BLaER1 treated with 17β-estradiol and CSF1 and Interleukin-3, amounts not matched to agents 10 nM and 100 nM (cell line): ENCODE results near the gene FOXP2.

ENCODE experiments used
- H3K27ac ChIP-seq, 11 experiments: shearing (Covaris generic); formaldehyde crosslinking; 2 replicates each; pipeline ENCODE4 v1.8.1; 2022
- H3K27me3 ChIP-seq, 11 experiments: shearing (Covaris generic); formaldehyde crosslinking; 2 replicates each; pipeline ENCODE4 v1.8.1; 2022
- H3K36me3 ChIP-seq, 11 experiments: shearing (Covaris generic); formaldehyde crosslinking; 2 replicates each; pipeline ENCODE4 v1.8.1; 2022
- H3K4me1 ChIP-seq, 10 experiments: shearing (Covaris generic); formaldehyde crosslinking; 2 replicates each; pipeline ENCODE4 v1.8.1; 2022
- H3K4me2 ChIP-seq, 11 experiments: shearing (Covaris generic); formaldehyde crosslinking; 2 replicates each; pipeline ENCODE4 v1.8.1; 2022
- H3K4me3 ChIP-seq, 10 experiments: shearing (Covaris generic); formaldehyde crosslinking; 2 replicates each; pipeline ENCODE4 v1.8.1; 2022
- H3K9ac ChIP-seq, 11 experiments: shearing (Covaris generic); formaldehyde crosslinking; 2 replicates each; pipeline ENCODE4 v1.8.1; 2022
- H3K9me3 ChIP-seq, 11 experiments: shearing (Covaris generic); formaldehyde crosslinking; replicated peaks in 1 of 11; 2 replicates each; pipeline ENCODE4 v1.8.1; 2022
- H4K20me1 ChIP-seq, 11 experiments: shearing (Covaris generic); formaldehyde crosslinking; 2 replicates each; pipeline ENCODE4 v1.8.1; 2022
- Cebpa-rat ChIP-seq, 11 experiments: shearing (Covaris generic); IDR thresholded peaks; 2 replicates each; pipeline ENCODE4 v1.8.1; 2022

FOXP2 gene

DNA sequence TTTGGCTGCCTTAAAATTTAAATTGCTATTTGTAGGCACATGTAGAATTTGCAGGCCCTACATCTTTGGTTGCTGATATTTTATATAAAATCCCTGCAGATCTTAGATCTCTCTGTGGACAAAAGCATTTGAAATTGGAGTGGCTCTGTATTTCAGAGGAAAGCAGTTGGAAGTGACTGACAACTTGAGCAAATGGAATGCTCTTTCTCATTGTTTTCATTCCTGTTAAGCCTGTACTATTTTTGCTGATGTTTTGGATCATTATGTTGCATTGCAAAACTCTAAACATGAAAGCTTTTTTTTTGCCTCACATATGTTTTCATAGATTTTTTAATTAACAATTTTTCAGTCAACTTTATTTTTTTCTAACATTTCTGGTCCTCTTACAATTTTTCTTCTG is 256.1 kb downstream of the FOXP2 start:
- Histone ChIP-seq H3K9me3 (no peaks in the 10 kb centered on the region), H4K20me1 (no peaks in the 10 kb centered on the region), H3K27me3 (no peaks in the 10 kb centered on the region), H3K9ac (no peak overlapping the region), H3K4me3 (no peak overlapping the region), H3K4me2 (no peak overlapping the region), H3K27ac (no peak overlapping the region), H3K36me3 (no peaks in the 10 kb centered on the region), H3K4me1 (no peaks in the 10 kb centered on the region)
- no peak for TF ChIP-seq Cebpa-rat (IDR thresholded peaks at IDR 0.05)

- Histone ChIP-seq H3K36me3 (no peaks in the 10 kb centered on the region), H3K4me2 (no peak overlapping the region), H3K9me3 (no peaks in the 10 kb centered on the region), H3K4me3 (no peak overlapping the region), H3K4me1 (no peaks in the 10 kb centered on the region), H3K27ac (no peak overlapping the region), H3K27me3 (no peaks in the 10 kb centered on the region), H3K9ac (no peak overlapping the region), H4K20me1 (no peaks in the 10 kb centered on the region)
- TF ChIP-seq Cebpa-rat (IDR thresholded peaks at IDR 0.05) = no peak
Observed at GRCh38 chr7:114671563-114672123, 257.0 kb downstream of the FOXP2 start.

DNA sequence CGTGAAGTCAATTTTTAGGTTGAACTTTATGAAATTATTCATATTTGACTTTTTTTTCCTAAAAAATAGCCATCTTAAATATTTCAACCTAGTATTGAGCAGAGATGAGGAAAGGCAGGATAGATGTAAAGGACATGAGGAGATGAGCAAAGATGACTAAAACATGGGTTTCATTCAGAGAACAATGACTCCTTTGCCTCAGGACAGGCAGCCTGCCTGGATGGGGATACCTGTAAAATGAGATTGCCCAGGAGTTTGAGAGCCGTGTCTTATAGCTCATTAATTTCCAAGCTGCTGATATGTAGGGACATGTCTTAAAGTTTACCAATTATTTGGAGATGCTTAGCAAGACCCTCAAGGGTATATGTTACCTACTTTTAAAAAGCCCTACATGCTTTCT is 263.5 kb downstream of the FOXP2 start:
- no peak for TF ChIP-seq Cebpa-rat (IDR thresholded peaks at IDR 0.05)
- no peak overlapping the region for H3K4me3 ChIP-seq
- H3K9ac ChIP-seq = no peak overlapping the region
- H3K36me3 ChIP-seq = no peaks in the 10 kb centered on the region
- H3K4me2 ChIP-seq = no peak overlapping the region
- no peaks in the 10 kb centered on the region for H3K4me1 ChIP-seq
- H3K9me3 ChIP-seq = no peaks in the 10 kb centered on the region
- H3K27ac ChIP-seq = no peak overlapping the region
- no peaks in the 10 kb centered on the region for H4K20me1 ChIP-seq
- H3K27me3 ChIP-seq = no peaks in the 10 kb centered on the region

DNA sequence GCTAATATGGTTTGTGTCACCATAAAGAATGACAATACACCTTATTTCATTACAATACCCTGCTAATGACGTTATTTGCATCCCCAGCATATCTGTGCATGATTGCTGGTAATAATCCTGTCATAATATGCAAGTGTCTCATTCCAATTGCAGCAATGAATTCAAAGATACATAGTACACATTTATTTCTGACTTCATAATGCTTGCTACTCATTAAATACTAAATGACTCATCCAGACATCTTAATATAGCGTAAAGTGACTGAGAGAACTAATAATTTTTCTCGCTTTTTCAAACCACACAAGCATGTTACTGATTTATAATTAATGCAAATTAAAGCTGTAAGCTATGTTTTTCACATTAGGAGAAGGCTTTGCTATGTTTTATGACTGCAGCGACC is 272.6 kb downstream of the FOXP2 start:
- Histone ChIP-seq H3K4me2 (no peak overlapping the region), H3K4me3 (no peak overlapping the region), H3K9me3 (no peaks in the 10 kb centered on the region), H3K27me3 (no peaks in the 10 kb centered on the region), H3K36me3 (no peaks in the 10 kb centered on the region), H4K20me1 (no peaks in the 10 kb centered on the region), H3K27ac (no peak overlapping the region), H3K9ac (no peak overlapping the region), H3K4me1 (no peaks in the 10 kb centered on the region)
- no peak for TF ChIP-seq Cebpa-rat (IDR thresholded peaks at IDR 0.05)

DNA sequence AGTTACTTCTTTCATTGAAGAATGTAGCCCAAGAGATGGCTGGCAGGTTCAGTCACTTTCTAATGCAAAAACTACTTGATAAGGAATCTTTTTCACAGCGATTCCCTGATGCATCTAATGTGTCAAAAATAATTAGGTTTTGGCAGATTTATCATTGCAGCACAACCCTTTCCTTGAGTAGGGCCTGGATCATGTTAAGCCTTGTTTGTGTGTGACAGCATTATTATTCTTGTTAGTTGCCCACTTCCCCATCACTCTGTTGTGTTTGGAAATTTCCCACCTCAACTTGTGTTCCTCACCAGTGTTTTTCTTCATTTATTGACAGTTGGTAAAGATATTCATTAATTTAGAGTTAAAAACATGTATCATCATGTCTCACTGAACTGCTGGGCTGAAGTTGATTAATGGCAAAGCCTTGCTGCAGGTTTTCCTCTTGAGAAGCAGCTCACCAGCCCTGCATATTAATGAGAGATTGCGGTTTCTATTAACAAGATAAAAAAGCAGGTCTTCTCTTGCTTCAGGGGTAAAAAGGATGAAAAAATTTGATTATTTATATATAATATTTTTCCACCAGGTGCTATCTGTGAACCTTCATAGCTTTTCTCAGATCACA is 273.9 kb downstream of the FOXP2 start:
- Histone ChIP-seq H3K27me3 (no peaks in the 10 kb centered on the region), H3K4me3 (no peak overlapping the region), H3K4me2 (no peak overlapping the region), H3K36me3 (no peaks in the 10 kb centered on the region), H3K4me1 (no peaks in the 10 kb centered on the region), H4K20me1 (no peaks in the 10 kb centered on the region), H3K27ac (no peak overlapping the region), H3K9me3 (no peaks in the 10 kb centered on the region), H3K9ac (no peak overlapping the region)
- no peak for TF ChIP-seq Cebpa-rat (IDR thresholded peaks at IDR 0.05)

DNA sequence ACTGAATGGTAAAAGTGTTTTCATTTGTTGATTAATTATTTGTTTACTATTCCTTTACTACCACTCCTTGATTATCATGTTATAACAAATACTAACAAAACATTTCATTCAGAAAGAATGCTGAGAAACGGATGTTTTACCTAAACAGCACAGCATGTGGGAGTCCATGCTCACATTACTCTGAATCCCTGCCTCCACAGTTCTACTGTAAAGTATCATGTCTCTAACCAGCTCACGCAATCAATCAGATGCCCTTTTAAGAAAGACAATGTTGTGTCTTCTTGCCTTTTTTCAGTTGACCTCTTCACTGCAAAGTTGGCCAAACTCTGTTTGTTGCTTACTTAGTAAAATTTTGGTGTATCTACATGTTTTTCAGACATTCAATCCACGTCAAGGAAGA is 274.8 kb downstream of the FOXP2 start:
- Histone ChIP-seq H3K27me3 (no peaks in the 10 kb centered on the region), H3K9ac (no peak overlapping the region), H3K27ac (no peak overlapping the region), H3K4me1 (no peaks in the 10 kb centered on the region), H3K4me3 (no peak overlapping the region), H3K36me3 (no peaks in the 10 kb centered on the region), H3K4me2 (no peak overlapping the region), H3K9me3 (no peaks in the 10 kb centered on the region), H4K20me1 (no peaks in the 10 kb centered on the region)
- TF ChIP-seq Cebpa-rat (IDR thresholded peaks at IDR 0.05) = no peak

GRCh38 chr7:114691605-114692004 is 277.0 kb downstream of the FOXP2 start:
- H3K9ac ChIP-seq = no peak overlapping the region
- H3K4me2 ChIP-seq = no peak overlapping the region
- H3K4me1 ChIP-seq = no peaks in the 10 kb centered on the region
- H3K36me3 ChIP-seq = no peaks in the 10 kb centered on the region
- H3K27ac ChIP-seq = no peak overlapping the region
- H3K4me3 ChIP-seq = no peak overlapping the region
- H3K27me3 ChIP-seq = no peaks in the 10 kb centered on the region
- TF ChIP-seq Cebpa-rat (IDR thresholded peaks at IDR 0.05) = no peak
- H4K20me1 ChIP-seq = no peaks in the 10 kb centered on the region
- H3K9me3 ChIP-seq = no peaks in the 10 kb centered on the region

- no peaks in the 10 kb centered on the region for H3K36me3 ChIP-seq
- H3K27me3 ChIP-seq = no peaks in the 10 kb centered on the region
- H3K27ac ChIP-seq = no peak overlapping the region
- TF ChIP-seq Cebpa-rat (IDR thresholded peaks at IDR 0.05) = no peak
- peaks cover 0 to 4% (median 0%) of the 10 kb centered on the region in 10 experiments; a peak in 2 of 20 replicates for H3K4me1 ChIP-seq
- H3K4me2 ChIP-seq = no peak overlapping the region
- H4K20me1 ChIP-seq = no peaks in the 10 kb centered on the region
- no peak overlapping the region for H3K4me3 ChIP-seq
- H3K9ac ChIP-seq = no peak overlapping the region
- no peaks in the 10 kb centered on the region for H3K9me3 ChIP-seq
Observed at GRCh38 chr7:114695182-114695581, 280.6 kb downstream of the FOXP2 start.

DNA sequence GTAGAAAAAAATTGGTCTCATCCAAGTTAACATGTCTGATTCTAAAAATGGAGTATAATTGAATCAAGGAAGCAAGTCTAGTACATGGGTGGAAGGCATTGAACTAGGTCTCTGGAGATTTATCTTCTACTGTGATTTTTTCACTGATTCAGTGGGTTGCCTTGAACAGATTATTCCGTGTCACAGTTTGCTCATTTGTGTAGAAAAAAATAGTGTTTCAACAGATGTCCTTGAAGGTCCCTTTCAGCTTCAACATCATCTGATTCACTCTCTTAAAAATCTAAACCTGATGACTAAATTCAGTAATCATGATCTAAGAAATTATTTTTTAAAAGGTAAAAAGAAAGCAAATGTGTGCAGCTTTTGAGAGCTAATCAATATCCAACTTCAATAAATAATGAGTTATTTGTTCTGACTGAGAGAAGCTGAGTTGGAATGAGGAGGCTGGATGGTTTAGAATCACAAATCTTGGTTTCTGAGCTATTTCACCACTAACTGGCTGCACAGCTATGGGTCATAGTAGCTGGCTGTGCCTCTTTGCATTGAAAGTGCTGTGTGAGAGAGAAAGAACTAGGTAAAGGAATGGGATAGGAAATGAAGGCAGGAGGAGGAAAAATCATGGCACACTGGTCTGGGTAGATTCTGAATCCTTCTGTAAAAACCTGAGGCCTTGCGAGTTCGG is 285.8 kb downstream of the FOXP2 start:
- Histone ChIP-seq H3K9ac (no peak overlapping the region), H3K4me2 (peak overlapping the region in 2 of 11 experiments; percentile 10 to 14; a peak in 2 of 22 replicates), H3K9me3 (no peaks in the 10 kb centered on the region), H3K36me3 (no peaks in the 10 kb centered on the region), H3K27me3 (no peaks in the 10 kb centered on the region), H3K4me3 (no peak overlapping the region), H4K20me1 (no peaks in the 10 kb centered on the region), H3K4me1 (peaks cover 0 to 5% (median 0%) of the 10 kb centered on the region in 10 experiments; a peak in 2 of 20 replicates), H3K27ac (no peak overlapping the region)
- TF ChIP-seq Cebpa-rat (IDR thresholded peaks at IDR 0.05) = no peak

DNA sequence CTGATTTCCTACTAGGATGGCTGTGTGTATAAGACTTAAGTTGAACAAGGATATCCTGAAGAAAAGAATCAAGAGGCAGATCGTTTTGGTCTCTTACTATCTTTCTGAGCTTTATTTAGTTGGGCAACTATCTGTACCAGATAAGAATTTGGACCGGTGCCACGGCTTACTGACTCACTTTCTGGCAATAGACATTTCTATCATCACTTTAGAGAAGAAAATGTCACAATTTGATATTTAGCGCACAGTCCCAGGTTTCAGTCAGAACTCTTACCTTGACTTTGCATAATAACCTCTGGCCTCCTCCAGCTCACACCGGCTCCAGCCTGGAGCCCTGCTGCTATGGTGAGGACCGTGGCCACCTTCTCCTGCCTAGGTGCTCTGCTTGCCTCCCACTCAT is 289.1 kb downstream of the FOXP2 start:
- Histone ChIP-seq H3K36me3 (no peaks in the 10 kb centered on the region), H3K4me2 (no peak overlapping the region), H3K27me3 (no peaks in the 10 kb centered on the region), H4K20me1 (no peaks in the 10 kb centered on the region), H3K9ac (no peak overlapping the region), H3K9me3 (no peaks in the 10 kb centered on the region), H3K4me3 (no peak overlapping the region), H3K27ac (no peak overlapping the region), H3K4me1 (peaks cover 0 to 5% (median 0%) of the 10 kb centered on the region in 10 experiments; a peak in 2 of 20 replicates)
- TF ChIP-seq Cebpa-rat (IDR thresholded peaks at IDR 0.05) = no peak
